Measurements from ENCODE around the gene VPS37C.

GRCh38 chr11:61127991-61128390, 33.2 kb downstream of the VPS37C start:
- TF ChIP-seq CTCF (IDR thresholded peaks at IDR 0.05) (no peak), POLR2A (IDR thresholded peaks at IDR 0.05) (no peak), POLR2AphosphoS5 (IDR thresholded peaks at IDR 0.05) (no peak), EP300 (IDR thresholded peaks at IDR 0.05) (no peak)
